Loucy (cell line): Measurements from ENCODE around the gene DTX1.

Source experiments
- H2AFZ ChIP-seq: fragments of 200-600 bp; sonication (generic); 2 replicates; pipeline ENCODE4 v1.6.0; 2016; ENCODE audit warnings: antibody characterized with exemption, mild to moderate bottlenecking, low read length, moderate library complexity
- H3F3A ChIP-seq: fragments of 200-600 bp; 2 replicates; pipeline ENCODE4 v1.6.0; 2016; ENCODE audit warnings: antibody characterized with exemption, low read depth, mild to moderate bottlenecking
- H3K27me3 ChIP-seq: fragments of 200-600 bp; sonication (generic); 2 replicates; pipeline ENCODE4 v1.6.1; 2014; ENCODE audit warnings: low read length, mild to moderate bottlenecking; ENCODE audit not compliant: insufficient read depth, poor library complexity, severe bottlenecking
- H3K36me3 ChIP-seq: fragments of 200-600 bp; sonication (generic); 2 replicates; pipeline ENCODE4 v1.6.1; 2016; ENCODE audit warnings: low read length; ENCODE audit not compliant: insufficient read depth
- H3K4me1 ChIP-seq: fragments of 200-600 bp; sonication (generic); 2 replicates; pipeline ENCODE4 v1.5.1; 2014; ENCODE audit warnings: low read length, mild to moderate bottlenecking; ENCODE audit not compliant: insufficient read depth, poor library complexity, severe bottlenecking
- H3K4me2 ChIP-seq: fragments of 200-600 bp; sonication (generic); 2 replicates; pipeline ENCODE4 v1.6.0; 2014; ENCODE audit warnings: antibody characterized with exemption, low read length, low read depth, mild to moderate bottlenecking; ENCODE audit not compliant: poor library complexity, severe bottlenecking
- H3K4me3 ChIP-seq: fragments of 200-600 bp; sonication (generic); 2 replicates; pipeline ENCODE4 v1.5.1; 2014; ENCODE audit warnings: low read length, mild to moderate bottlenecking, mixed read lengths; ENCODE audit not compliant: poor library complexity, severe bottlenecking
- H3K79me2 ChIP-seq: fragments of 200-600 bp; sonication (generic); 2 replicates; pipeline ENCODE4 v1.6.1; 2014; ENCODE audit warnings: low read length; ENCODE audit not compliant: insufficient read depth
- H3K9ac ChIP-seq: fragments of 200-600 bp; sonication (generic); 2 replicates; pipeline ENCODE4 v1.6.0; 2014; ENCODE audit warnings: mild to moderate bottlenecking, low read depth, low read length, moderate library complexity; ENCODE audit not compliant: poor library complexity, severe bottlenecking
- H3K9me2 ChIP-seq: fragments of 200-600 bp; sonication (generic); replicated peaks from 2 replicates; pipeline ENCODE4 v1.6.1; 2016; ENCODE audit warnings: low read depth, low read length, mixed read lengths
- H3K9me3 ChIP-seq: fragments of 200-600 bp; sonication (generic); 2 replicates; pipeline ENCODE4 v1.6.1; 2014; ENCODE audit warnings: mild to moderate bottlenecking, antibody characterized with exemption, low read length, low read depth; ENCODE audit not compliant: insufficient read depth
- H4K20me1 ChIP-seq: fragments of 200-600 bp; sonication (generic); 2 replicates; pipeline ENCODE4 v1.6.0; 2014; ENCODE audit warnings: antibody characterized with exemption, low read length, mild to moderate bottlenecking; ENCODE audit not compliant: insufficient read depth, poor library complexity, severe bottlenecking
- CTCF ChIP-seq: fragments of 200-600 bp; sonication (generic); conservative IDR thresholded peaks from 2 replicates; pipeline ENCODE4 v1.5.1; 2014; ENCODE audit warnings: mild to moderate bottlenecking, antibody characterized with exemption, low read length
- EZH2phosphoT487 ChIP-seq: fragments of 200-600 bp; IDR thresholded peaks from 2 replicates; pipeline ENCODE4 v1.6.1; 2018; ENCODE audit warnings: antibody characterized with exemption, mild to moderate bottlenecking, moderate library complexity, borderline replicate concordance

The DTX1 gene

GRCh38 chr12:113096675-113097461 is 40.3 kb downstream of the DTX1 start:
- Histone ChIP-seq H3K36me3 (no peaks in the 10 kb centered on the region), H3K9ac (no peak overlapping the region), H3K4me2 (no peak overlapping the region), H3K79me2 (no peaks in the 10 kb centered on the region), H3K9me3 (no peaks in the 10 kb centered on the region), H4K20me1 (no peaks in the 10 kb centered on the region), H3F3A (no peaks in the 10 kb centered on the region), H3K4me3 (no peak overlapping the region), H3K27me3 (no peaks in the 10 kb centered on the region), H2AFZ (no peak overlapping the region; the same call in 1 of the 2 replicates), H3K4me1 (peaks cover 3% of the 10 kb centered on the region), H3K9me2 (no peaks in the 10 kb centered on the region)
- no peak for TF ChIP-seq EZH2phosphoT487
- no peak for TF ChIP-seq CTCF

GRCh38 chr12:113097716-113098440 is 41.3 kb downstream of the DTX1 start:
- H3K79me2 ChIP-seq: no peaks in the 10 kb centered on the region
- H4K20me1 ChIP-seq: no peaks in the 10 kb centered on the region
- H3K9me3 ChIP-seq: no peaks in the 10 kb centered on the region
- H3K4me3 ChIP-seq: no peak overlapping the region
- H3K4me2 ChIP-seq: no peak overlapping the region
- no peaks in the 10 kb centered on the region for H3K36me3 ChIP-seq
- no peaks in the 10 kb centered on the region for H3K27me3 ChIP-seq
- H3F3A ChIP-seq: no peaks in the 10 kb centered on the region
- H3K9me2 ChIP-seq: no peaks in the 10 kb centered on the region
- no peak overlapping the region for H3K9ac ChIP-seq
- peaks cover 3% of the 10 kb centered on the region for H3K4me1 ChIP-seq
- TF ChIP-seq CTCF (no peak), EZH2phosphoT487 (no peak)
- H2AFZ ChIP-seq: no peak overlapping the region

- Histone ChIP-seq H3F3A (no peaks in the 10 kb centered on the region), H3K4me3 (no peak overlapping the region), H3K27me3 (no peaks in the 10 kb centered on the region), H3K9ac (no peak overlapping the region), H3K36me3 (no peaks in the 10 kb centered on the region), H2AFZ (no peak overlapping the region), H3K9me2 (no peaks in the 10 kb centered on the region), H3K4me2 (no peak overlapping the region), H3K79me2 (no peaks in the 10 kb centered on the region), H4K20me1 (no peaks in the 10 kb centered on the region), H3K9me3 (no peaks in the 10 kb centered on the region), H3K4me1 (peaks cover 3% of the 10 kb centered on the region)
- TF ChIP-seq EZH2phosphoT487 (no peak), CTCF (peak; percentile 93)
These were observed 42.0 kb downstream of the DTX1 start for GRCh38 chr12:113098441-113099028.
